HuH-7.5 (cell line): ENCODE measurements around the gene CAVIN3.
A peak's percentile ranks its signal among the peaks of the same experiment; 100 is the strongest.

Source experiments
- DNase-seq: peaks from one replicate; pipeline ENCODE4 v3.0.0; 2011; ENCODE audit warnings: low spot score

Gene CAVIN3, protein sequence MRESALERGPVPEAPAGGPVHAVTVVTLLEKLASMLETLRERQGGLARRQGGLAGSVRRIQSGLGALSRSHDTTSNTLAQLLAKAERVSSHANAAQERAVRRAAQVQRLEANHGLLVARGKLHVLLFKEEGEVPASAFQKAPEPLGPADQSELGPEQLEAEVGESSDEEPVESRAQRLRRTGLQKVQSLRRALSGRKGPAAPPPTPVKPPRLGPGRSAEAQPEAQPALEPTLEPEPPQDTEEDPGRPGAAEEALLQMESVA

DNA sequence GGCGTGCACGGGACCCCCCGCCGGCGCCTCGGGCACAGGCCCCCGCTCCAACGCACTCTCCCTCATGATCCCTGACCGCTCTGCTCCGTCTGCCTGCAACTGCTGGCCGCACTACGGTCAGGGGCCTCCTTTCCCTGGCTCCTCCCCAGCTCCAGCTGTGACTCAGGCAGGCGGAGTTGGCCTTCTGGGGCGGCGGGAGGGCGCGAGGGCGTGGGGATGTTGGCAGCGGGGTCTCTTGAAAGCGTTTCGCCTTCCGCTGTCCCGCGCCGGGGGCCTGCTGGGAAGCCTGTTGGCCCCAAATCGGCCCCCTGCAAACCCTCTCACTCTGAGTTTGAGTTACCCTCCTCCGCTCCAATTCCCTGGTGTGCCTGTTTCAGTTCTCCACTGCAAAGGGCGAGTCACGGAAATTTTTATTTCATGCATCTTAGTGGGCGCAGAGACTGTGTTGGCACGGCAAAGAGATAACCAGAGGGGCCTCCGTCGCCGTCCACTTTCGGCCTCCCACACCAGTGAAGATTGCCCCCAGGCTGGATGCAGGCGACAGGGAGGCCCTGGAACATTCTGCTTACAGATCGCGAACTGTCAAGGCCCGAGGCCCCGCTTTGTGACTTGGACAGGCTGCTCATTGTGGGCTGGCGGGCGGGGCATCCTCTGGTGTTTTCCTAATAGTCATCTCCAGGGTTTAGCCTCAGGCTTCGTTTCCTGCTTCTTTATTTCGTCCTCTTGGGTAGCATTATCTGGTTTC is at the start of gene CAVIN3:
Gene CAVIN3, minus strand, starts transcription at position 91 of the 745 bp plus-strand sequence. Its CDS starts 25 bp downstream, at position 66.
- no peak for DNase-seq

DNA sequence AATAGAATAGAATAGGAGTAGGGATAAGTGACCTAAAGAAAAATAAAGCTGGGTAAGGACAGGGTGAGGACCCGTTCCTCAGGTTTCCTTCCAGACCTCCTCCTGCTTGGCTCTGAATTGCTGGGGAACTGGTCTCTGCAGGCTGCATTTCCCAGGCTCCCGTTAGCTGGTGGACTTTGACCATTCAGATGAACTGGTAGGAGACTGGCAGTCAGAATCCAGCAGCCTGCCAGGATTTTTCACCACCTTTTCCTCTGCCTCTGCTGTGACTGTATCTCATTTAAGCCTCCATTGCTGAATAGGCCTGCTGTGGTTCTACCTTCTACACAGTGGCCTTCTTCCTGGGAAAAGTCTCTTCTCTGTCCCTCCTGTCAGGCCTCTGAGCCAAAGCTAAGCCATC is 45.4 kb upstream of the CAVIN3 start:
- peak; percentile 43 for DNase-seq

DNA sequence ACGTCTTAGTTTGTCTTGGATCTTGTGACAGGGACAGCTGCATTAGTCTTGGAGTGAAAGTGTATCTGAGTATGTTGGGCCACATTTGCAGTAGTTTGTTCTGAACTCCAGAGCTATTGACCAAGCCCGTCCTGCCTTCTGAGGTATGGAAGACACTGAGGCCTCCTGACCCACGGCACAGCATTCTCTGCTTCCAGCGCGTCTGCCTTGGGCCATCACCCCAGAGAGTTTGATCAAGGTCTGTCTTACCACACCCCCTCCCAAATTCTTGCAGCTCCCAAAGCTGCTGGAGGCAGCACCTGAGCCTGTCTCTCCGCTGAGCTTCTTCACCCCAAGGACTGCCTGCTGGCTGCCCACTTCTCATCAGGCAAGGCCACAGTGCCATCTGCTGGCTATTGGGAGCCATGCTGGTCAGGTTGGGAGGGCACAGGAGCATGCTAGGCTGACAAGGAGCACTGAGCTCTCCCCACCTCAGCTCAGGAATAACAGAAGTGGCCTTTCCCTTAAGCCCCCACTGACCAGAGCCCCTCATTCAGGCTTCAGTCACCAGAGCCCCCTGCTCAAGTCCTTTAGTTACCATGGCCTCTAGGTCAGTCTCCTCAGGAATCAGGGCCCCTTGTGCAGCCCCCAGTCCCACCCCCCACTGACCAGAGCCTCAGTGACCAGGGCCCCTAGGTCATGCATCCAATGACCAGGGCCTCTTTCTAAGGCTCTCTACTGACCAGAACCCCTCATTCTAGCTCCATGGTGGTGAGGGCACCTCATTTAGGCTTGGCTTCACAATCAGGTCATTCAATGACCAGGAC is 42.8 kb upstream of the CAVIN3 start:
- DNase-seq, result peak; percentile 46

GRCh38 chr11:6362185-6362872 is 42.0 kb upstream of the CAVIN3 start:
- no peak for DNase-seq

GRCh38 chr11:6360183-6360582 is 39.9 kb upstream of the CAVIN3 start:
- no peak for DNase-seq

GRCh38 chr11:6357222-6357621 is 36.9 kb upstream of the CAVIN3 start:
- no peak for DNase-seq

DNA sequence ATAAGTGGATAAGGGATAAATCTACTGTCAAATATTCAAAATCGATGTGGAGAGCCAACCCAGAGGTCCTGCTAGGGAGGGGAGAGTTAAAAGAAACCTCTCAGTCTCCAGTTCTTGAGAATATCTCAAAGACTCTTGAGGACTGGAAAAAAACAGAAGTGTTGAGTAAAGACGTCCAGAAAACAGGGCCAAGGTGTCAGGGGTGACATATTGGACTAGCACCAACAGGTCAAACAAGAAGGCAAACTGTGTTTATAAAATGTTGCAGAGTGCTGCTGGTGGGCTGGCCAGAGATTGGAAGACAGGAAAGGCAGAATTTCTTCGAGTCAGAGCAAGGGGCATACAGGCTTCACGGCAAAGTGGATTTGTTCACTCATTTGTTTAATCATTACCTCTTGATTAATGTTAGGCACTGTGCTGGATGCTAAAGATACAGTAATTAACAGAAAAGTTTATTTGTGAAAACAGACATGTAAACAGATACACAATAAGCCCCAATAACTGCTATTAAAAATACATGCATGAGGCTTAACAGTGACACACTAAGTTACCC is 36.3 kb upstream of the CAVIN3 start:
- no peak for DNase-seq

- DNase-seq, result no peak
Measured at GRCh38 chr11:6354651-6355485, 34.6 kb upstream of the CAVIN3 start.

DNA sequence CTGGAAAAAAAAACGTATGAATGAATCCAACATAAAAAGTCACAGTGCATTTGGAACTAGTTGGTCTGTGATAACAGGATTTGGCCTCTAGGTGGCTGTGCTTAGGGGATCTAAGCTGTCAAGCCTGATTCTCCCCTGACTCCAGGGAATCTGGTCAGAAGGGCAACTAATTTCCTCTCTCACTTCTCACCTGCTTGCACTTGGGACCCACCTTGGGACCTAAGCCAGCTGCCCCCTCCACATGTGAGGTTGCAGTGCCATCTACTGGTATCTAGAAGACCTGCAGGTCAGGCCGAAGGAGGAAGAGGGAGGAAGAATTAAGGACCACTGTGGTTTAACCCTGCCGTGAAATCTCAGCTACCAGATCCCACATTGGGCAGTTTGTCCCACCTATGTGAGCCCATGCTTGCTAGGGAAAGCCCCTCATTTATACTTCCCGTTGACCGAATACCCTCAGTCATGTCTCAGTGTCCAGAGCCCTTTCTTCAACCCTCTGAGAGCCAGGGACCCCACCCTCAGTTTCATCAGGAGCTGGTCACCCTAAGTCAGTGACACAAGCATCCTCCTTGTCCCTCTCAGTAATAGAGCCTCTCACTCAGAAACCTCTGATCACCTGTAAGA is 33.2 kb upstream of the CAVIN3 start:
- DNase-seq, result peak; percentile 55

- DNase-seq, result no peak
Measured at GRCh38 chr11:6351782-6352382, 31.6 kb upstream of the CAVIN3 start.

- DNase-seq, result no peak
Measured at GRCh38 chr11:6350486-6350885, 30.2 kb upstream of the CAVIN3 start.

DNA sequence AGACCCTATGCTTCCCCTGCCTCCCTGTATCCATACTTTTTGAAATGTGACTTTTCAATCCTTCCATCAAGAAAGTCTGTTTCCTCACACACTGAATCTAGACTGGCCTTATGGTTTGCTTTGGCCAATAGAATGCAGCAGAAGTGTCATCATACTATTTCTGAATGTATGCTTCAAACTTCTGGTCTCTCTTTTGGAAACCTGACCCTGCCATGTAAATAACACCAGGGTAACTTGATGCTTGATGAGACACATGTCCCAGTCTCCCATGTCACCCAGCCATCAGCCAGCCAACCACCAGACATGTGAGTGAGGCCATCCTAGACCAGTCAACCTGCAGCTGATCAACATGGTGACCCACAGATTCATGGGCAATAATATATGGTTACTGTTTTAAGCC is 29.7 kb upstream of the CAVIN3 start:
- no peak for DNase-seq

DNA sequence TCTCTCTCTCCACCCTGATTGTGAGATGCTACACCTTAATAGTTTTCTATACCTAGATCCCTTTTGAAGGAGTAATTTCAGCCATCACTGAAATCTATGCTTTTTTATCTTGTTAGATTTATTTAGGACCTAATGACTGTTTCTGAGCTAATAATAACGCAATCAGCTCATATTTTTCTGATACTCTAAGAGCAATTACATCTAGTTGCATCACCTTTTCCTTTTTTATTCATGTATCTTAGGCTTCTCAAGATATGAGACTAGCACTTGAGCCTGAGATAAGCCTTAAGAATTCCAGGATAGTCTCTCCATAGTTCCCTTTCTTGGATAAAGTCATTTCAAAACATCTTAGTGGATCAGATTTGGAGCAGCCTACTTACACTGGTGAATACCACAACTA is 25.1 kb upstream of the CAVIN3 start:
- no peak for DNase-seq

- DNase-seq, result no peak
Measured at GRCh38 chr11:6336293-6336692, 16.0 kb upstream of the CAVIN3 start.

DNA sequence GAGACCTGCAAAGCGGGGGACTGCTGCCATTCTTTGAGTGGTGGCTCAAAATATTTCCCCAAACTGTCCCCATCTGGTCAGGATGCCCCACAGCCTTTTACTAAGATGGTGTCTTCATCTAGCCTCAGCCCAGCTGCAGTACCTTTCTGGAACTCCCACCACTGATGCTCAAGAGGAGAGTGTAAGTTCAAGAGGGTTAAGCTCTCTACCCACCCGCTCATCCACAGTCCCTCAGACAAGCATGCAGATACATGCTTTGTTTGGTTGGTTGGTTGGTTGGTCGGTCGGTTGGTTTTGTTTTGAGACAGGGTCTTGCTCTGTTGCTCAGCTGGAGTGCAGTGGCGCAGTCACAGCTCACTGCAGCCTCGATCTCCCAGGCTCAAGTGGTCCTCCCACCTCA is 14.5 kb upstream of the CAVIN3 start:
- DNase-seq, result no peak

- no peak for DNase-seq
Measured at GRCh38 chr11:6333095-6333494, 12.8 kb upstream of the CAVIN3 start.

DNA sequence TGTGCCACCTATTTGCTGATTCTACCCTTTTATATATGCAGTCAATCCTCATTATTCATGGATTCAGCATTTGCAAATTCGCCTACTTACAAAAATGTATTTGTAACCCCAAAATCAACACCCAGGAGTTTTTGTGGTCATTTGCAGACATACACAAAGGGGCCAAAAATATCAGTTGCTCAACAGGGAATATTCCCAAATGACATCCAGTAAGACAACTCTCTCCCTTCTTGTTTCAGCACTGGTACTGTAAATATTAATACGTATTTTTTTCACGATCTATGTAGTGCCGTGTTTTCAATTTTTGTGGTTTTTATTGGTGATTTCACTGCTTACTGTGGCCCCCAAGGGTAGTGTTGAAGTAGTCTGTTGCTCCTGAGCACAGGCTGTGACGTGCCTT is 11.8 kb upstream of the CAVIN3 start:
- DNase-seq, result no peak

DNA sequence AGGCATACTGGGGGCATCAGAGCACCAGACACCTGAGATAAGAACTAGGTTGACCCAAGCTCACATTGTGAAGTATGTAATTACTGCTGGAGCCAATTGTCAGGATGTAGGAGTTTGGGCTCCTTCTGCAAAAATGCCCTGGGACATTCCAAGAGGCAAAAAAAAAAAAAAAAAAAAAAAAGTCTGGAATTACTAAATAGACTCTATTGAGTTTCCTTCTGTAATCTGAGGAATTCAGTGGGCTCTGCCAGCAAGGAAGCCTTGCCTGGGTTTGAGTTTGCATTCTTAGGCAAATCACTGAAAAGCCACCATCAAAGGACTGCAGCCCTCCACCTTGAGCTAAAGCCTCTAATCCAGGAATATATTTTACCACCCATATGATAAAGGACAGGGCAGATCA is 8.0 kb upstream of the CAVIN3 start:
- no peak for DNase-seq

DNA sequence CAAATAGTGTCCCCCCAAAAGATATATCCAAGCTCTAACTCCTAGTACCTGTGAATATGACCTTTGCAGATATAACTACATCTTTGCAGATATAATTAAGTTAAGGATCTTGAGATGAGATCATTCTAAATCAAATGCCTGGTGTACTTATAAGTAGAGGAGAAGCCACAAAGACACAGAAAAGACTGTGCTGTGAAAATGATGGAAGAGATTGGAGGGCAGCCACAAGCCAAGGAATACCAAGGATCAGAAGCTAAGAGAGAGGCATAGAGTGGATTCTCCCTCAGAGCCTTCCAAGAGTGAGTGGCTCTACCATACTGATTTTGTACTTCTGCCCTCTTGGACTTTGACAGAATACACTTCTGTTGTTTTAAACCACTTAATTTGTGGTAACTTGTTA is 7.5 kb upstream of the CAVIN3 start:
- no peak for DNase-seq

DNA sequence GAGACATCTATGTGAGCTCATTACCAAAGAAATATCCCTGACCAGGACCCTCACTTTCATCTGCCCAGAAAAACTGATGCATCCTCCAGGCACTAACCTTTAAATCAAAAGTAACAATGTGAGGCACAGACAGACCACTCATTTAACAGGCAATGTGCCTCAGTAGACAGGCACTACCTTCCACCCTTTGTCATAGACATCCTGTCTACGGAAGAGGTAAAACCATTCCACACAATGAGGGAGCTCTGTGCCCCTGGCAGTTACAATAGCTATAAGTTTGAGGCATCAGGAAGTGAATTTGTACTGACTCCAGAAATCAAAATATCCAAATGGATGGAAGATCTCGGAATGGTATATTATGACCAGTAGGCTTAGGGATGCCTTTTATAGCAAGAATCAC is 6.7 kb upstream of the CAVIN3 start:
- no peak for DNase-seq
